Sigmoid colon (tissue), 7 donors: Measurements from ENCODE around the gene RIPK3. TPM values are rescaled to one million over a fixed set of nuclear protein-coding genes. Genes with fewer than 3 reads are reported as not detected.
A peak's percentile ranks its signal among the peaks of the same experiment; 100 is the strongest.

ENCODE experiments used
- DNase-seq: peaks from one replicate; pipeline ENCODE4 v3.0.0-alpha.2; 2019
- H3K27ac ChIP-seq, 4 donors: fragments of 200-600 bp; sonication (generic); one replicate each; pipeline ENCODE4 v1.5.1; 2016 to 2019; ENCODE audit warnings: mild to moderate bottlenecking in 1 of 4
- H3K27me3 ChIP-seq, 3 donors: fragments of 200-600 bp; sonication (generic); one replicate each; pipeline ENCODE4 v1.5.1; 2019; ENCODE audit warnings: mild to moderate bottlenecking in 1 of 3
- H3K36me3 ChIP-seq, 4 donors: fragments of 200-600 bp; sonication (generic); one replicate each; pipeline ENCODE4 v1.5.1; 2016 to 2019
- H3K4me1 ChIP-seq, 4 donors: fragments of 200-600 bp; sonication (generic); one replicate each; pipeline ENCODE4 v1.5.1; 2017 to 2019
- H3K4me3 ChIP-seq, 4 donors: fragments of 200-600 bp; sonication (generic); one replicate each; pipeline ENCODE4 v1.5.1; 2017 to 2019; ENCODE audit warnings: mild to moderate bottlenecking in 2 of 4, moderate library complexity in 1 of 4
- H3K9me3 ChIP-seq, 4 donors: fragments of 200-600 bp in 3 of 4; sonication (generic) in 3 of 4; one replicate each; pipeline versions ENCODE4 v1.5.1 to v1.6.1; 2013 to 2019
- CTCF ChIP-seq, 4 experiments: fragments of 450-650 bp in 3 of 4; fragments of 200-600 bp in 1 of 4; IDR thresholded peaks; one replicate each; pipeline ENCODE4 v1.5.1; 2016 to 2019; ENCODE audit warnings: antibody characterized with exemption in 4 of 4, mild to moderate bottlenecking in 3 of 4, moderate library complexity in 2 of 4
- EP300 ChIP-seq, 4 donors: sonication (generic); formaldehyde crosslinking; IDR thresholded peaks; one replicate each; pipeline ENCODE4 v1.6.1; 2017; ENCODE audit warnings: antibody characterized with exemption in 4 of 4
- POLR2A ChIP-seq, 2 donors: fragments of 450-650 bp; IDR thresholded peaks; one replicate each; pipeline ENCODE4 v1.6.1; 2016; ENCODE audit warnings: antibody characterized with exemption in 2 of 2, mild to moderate bottlenecking in 2 of 2, moderate library complexity in 2 of 2
- POLR2AphosphoS5 ChIP-seq, 4 donors: sonication (generic); formaldehyde crosslinking; IDR thresholded peaks; one replicate each; pipeline ENCODE4 v1.6.1; 2017; ENCODE audit warnings: antibody characterized with exemption in 4 of 4
- WGBS, 2 donors: extraction: QIAGEN DNeasy Blood & Tissue Kit; methylation state at CpG; one replicate each; pipeline ENCODE4 v1.1.7; 2013; 5-methylcytosine and 5-hydroxymethylcytosine counted together
- intact Hi-C: fragments of 100-400 bp; cut with DNase I; formaldehyde crosslinking; loops from one replicate; pipeline ENCODE4 v1.15.1; 2023
- polyA plus RNA-seq, 3 donors: library from polyadenylated mRNA; stranded (reverse); fragments of 200-250 nt; gene quantifications; one replicate each; pipeline ENCODE4 v1.2.3, GENCODE V29; 2013
- total RNA-seq, 4 donors: library from RNA; depleted of rRNA; stranded (reverse); fragments of >200 nt; gene quantifications; one replicate each; pipeline ENCODE4 v1.1.0, GENCODE V29; 2016
- donor health status: healthy with polysubstance abuse.
- donor health status: Bipolar disorder and iron deficiency.
- donor health status: healthy.

RIPK3 gene
- total and polyA plus RNA-seq, 7 donors, result 2.6 to 66.4 (median 12.5) TPM

- peaks cover 0 to 60% (median 38%) of the 10 kb centered on the region in 4 donors for H3K4me1 ChIP-seq
- H3K9me3 ChIP-seq, result no peaks in the 10 kb centered on the region
- H3K27me3 ChIP-seq, result no peaks in the 10 kb centered on the region
- 89% methylated on average over 32 of the region's 32 CpGs for WGBS, 2 donors
- no peak overlapping the region for H3K4me3 ChIP-seq
- peak overlapping the region; percentile 91 to 99 (median 98) for H3K27ac ChIP-seq
- no peak for DNase-seq
- TF ChIP-seq CTCF (IDR thresholded peaks at IDR 0.05), result no peak
- peaks cover 15 to 54% (median 22%) of the 10 kb centered on the region in 4 donors for H3K36me3 ChIP-seq
- intact Hi-C loops, result loop anchor here (5.0 kb wide), 1 partner anchor 228 kb away; the partner anchor contains the start of gene EMC9
These were observed 30.3 kb upstream of the RIPK3 start for GRCh38 chr14:24369907-24370687.

- TF ChIP-seq EP300 (IDR thresholded peaks at IDR 0.05) (no peak), POLR2AphosphoS5 (IDR thresholded peaks at IDR 0.05) (no peak), POLR2A (IDR thresholded peaks at IDR 0.05) (no peak), CTCF (IDR thresholded peaks at IDR 0.05) (no peak)
- 88 to 92% methylated on average over 20 of the region's 20 CpGs for WGBS, 2 donors
- H3K9me3 ChIP-seq, result no peaks in the 10 kb centered on the region
- intact Hi-C loops, result loop anchor here (5.0 kb wide), 1 partner anchor 227 kb away; the partner anchor contains the start of gene EMC9
- H3K27ac ChIP-seq, result peak overlapping the region; percentile 91 to 99 (median 98)
- peak overlapping the region in 3 of 4 donors; percentile 69 to 90 (median 88) for H3K4me3 ChIP-seq
- DNase-seq, result no peak
- H3K4me1 ChIP-seq, result peaks cover 0 to 64% (median 41%) of the 10 kb centered on the region in 4 donors
- no peaks in the 10 kb centered on the region for H3K27me3 ChIP-seq
- peaks cover 15 to 48% (median 16%) of the 10 kb centered on the region in 4 donors for H3K36me3 ChIP-seq
These were observed 29.7 kb upstream of the RIPK3 start for GRCh38 chr14:24369463-24369862.

GRCh38 chr14:24368562-24369252 is 28.9 kb upstream of the RIPK3 start:
- intact Hi-C loops, result loop anchor here (1.0 to 5.0 kb wide), 2 partner anchors 33 to 226 kb away; partner anchors contain the start of gene EMC9

GRCh38 chr14:24368212-24368561 is 28.4 kb upstream of the RIPK3 start:
- Histone ChIP-seq H3K27me3 (no peaks in the 10 kb centered on the region), H3K36me3 (peaks cover 3 to 35% (median 4%) of the 10 kb centered on the region in 4 donors), H3K4me3 (peak overlapping the region; percentile 69 to 90 (median 80)), H3K9me3 (no peaks in the 10 kb centered on the region), H3K4me1 (peaks cover 0 to 64% (median 41%) of the 10 kb centered on the region in 4 donors), H3K27ac (peak overlapping the region; percentile 91 to 99 (median 98))
- intact Hi-C loops, result loop anchor here (1.0 to 5.0 kb wide), 2 partner anchors 33 to 226 kb away; partner anchors contain the start of gene EMC9
- no peak for DNase-seq
- TF ChIP-seq CTCF (IDR thresholded peaks at IDR 0.05), result no peak
- TF ChIP-seq EP300 (IDR thresholded peaks at IDR 0.05), result no peak
- no peak for TF ChIP-seq POLR2AphosphoS5 (IDR thresholded peaks at IDR 0.05)
- no peak for TF ChIP-seq POLR2A (IDR thresholded peaks at IDR 0.05)
- WGBS, 2 donors, result 1% methylated on average over 15 of the region's 15 CpGs

More at GRCh38 chr14:24368562-24369252, 28.9 kb upstream of the RIPK3 start:
- H3K27ac ChIP-seq, result peak overlapping the region; percentile 91 to 99 (median 98)
- no peaks in the 10 kb centered on the region for H3K9me3 ChIP-seq
- no peak for TF ChIP-seq POLR2A (IDR thresholded peaks at IDR 0.05)
- peak; percentile 12 to 71 (median 39) for TF ChIP-seq POLR2AphosphoS5 (IDR thresholded peaks at IDR 0.05)
- H3K4me1 ChIP-seq, result peaks cover 0 to 64% (median 41%) of the 10 kb centered on the region in 4 donors
- WGBS, 2 donors, result 3 to 5% methylated on average over 52 of the region's 52 CpGs
- H3K36me3 ChIP-seq, result peaks cover 8 to 40% (median 9%) of the 10 kb centered on the region in 4 donors
- peak; percentile 89 for DNase-seq
- H3K4me3 ChIP-seq, result peak overlapping the region; percentile 69 to 90 (median 80)
- H3K27me3 ChIP-seq, result no peaks in the 10 kb centered on the region
